ENCODE measurements around the gene MCM7.
"Not testable (repeated sequence)": the region's sequence is repeated elsewhere in the genome, so short reads cannot be mapped to it uniquely, and the experiment has no call there.

- TF ChIP-seq EZH2 (IDR thresholded peaks at IDR 0.05; ENCODE audit: low read length); CTCF (optimal IDR thresholded peaks at IDR 0.05 in 1 of 3, IDR thresholded peaks at IDR 0.05 in 1 of 3, conservative IDR thresholded peaks at IDR 0.05 in 1 of 3; ENCODE audit: extremely low read depth in 1 of 3, insufficient read depth in 2 of 3, low read length in 3 of 3): not testable (repeated sequence)
These were observed 29.0 kb upstream of the MCM7 start for GRCh38 chr7:100130220-100130607.

Data from keratinocyte (primary cell).